IPS-NIHi11 (cell line): ENCODE measurements around the gene SIK3.
A peak's percentile ranks its signal among the peaks of the same experiment; 100 is the strongest.

Experiments
- DNase-seq: peaks from one replicate; pipeline ENCODE4 v3.0.0; 2012; ENCODE audit warnings: mixed read lengths, low spot score

SIK3 gene

DNA sequence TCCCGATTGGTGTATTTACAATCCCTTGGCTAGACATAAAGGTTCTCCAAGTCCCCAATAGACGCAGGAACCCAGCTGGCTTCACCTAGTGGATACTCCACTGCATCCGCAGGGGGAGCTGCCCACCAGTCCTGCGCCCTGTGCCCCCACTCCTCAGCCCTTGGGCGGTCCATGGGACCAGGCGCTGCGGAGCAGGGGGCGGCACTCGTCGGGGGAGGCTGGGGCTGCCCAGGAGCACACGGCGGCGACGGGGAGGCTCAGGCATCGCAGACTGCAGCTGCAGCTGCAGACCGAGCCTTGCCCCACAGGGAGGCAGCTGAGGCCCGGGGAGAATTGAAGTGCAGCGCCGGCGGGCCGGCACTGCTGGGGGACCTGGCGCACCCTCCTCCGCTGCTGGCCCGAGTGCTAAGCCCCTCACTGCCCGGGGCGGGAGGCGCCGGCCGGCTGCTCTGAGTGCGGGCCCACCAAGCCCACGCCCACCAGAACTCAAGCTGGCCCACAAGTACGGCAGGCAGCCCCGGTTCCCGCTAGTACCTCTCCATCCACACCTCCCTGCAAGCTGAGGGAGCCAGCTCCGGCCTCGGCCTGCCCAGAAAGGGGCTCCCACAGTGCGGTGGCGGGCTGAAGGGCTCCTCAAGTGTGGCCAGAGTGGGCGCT is 12.2 kb upstream of the SIK3 start:
- no peak for DNase-seq

DNA sequence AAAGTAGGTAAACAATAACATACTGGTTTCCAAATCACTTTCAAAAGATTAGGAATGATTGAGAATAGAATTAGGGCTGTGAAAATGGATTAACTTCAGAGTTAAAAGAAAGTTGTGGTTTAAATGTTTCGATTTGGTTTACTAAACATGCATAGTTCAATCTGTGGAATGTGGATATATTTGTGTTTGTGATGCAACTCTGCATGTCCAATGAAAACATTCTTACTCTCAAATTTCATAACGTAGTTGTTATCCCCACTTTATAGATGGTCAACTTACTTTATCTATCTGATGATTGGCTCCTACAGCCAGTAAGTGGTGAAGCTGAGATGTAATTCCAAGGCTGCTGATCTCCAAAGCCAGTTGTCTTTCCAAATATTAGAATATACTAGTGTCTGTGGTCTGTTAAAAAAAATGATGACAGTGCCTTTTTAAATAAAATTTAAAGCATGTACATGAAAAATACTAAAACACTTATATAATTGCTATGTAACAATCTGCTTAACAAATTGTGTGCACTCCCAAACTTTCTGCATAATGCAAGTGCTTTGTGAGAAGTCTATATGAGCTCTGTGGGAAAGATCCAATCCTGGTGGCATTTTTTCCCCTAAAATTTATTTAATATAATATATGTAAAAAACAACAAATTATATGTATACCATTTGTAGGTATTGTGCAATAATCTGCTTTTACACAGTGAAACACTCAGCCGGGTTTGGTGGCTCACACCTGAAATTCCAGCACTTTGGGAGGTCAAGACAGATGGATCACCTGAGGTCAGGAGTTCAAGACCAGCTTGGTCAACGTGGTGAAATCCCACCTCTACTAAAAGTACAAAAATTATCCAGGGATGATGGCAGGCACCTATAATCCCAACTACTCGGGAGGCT is 9.7 kb upstream of the SIK3 start:
- no peak for DNase-seq

GRCh38 chr11:117100556-117100955 is 2.3 kb upstream of the SIK3 start:
- no peak for DNase-seq

GRCh38 chr11:117099696-117100095 is 1.5 kb upstream of the SIK3 start:
- DNase-seq: no peak

DNA sequence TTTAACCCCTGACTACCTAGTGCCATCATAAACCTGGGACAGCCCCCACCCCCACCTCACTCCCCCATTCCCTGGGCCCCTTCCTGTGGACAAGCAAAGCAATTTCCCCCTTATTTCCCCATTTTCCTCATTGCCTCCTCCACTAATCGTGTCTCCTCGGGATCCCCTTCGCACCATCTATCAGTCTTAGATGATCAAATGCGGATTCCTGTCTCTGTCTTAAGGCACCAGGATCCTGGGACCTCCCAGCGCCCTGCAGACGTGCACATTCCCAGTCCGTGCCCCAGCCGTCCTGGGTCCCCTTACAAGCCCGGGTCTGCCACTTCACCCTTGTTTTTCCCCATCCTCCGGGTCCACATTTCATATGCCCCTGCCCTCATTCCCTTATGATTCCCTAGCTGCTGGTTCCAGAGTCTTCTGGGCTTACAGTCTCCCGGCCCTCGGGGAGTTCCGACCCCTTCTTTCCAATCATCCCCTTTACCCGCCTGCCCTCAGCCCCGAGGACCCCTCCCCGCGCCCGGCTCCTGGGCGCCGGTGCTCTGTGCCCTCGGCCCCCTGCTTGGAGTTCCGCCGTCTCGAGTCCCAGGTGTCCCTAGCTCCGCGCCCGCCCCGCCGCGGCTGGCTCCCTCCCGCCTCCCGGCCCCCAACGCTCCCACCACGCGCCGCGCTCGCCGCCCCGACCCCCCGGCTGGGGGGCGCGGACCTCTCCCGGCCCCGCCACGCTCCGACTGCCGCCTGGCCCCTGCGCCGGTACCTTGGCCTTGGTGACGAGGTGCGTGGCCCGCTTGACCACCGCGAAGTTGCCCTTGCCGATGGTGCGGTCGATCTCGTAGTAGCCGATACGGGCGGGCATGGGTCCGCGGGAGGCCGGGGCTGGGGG is 599 bp downstream of the SIK3 start:
- DNase-seq: peak; percentile 68

DNA sequence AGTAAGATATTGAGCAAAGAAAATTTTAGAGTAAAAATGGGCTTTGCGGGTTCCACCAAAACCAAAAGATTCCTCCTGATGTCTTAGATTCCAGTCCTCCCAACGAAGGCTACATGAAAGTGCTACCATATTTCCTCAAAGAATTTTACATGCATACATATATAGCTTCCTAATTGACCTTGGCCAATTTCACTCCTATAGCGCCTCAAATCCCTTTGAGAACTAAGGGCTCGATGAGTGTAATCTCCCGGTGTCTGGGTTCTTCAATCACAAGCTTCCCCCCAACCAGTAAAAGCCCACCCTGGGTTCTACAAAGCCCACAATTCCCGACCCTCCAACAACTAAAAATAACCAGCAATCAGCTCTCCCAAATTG is 1.2 kb downstream of the SIK3 start:
- no peak for DNase-seq

GRCh38 chr11:117096201-117096991 is 1.8 kb downstream of the SIK3 start:
- peak; percentile 61 for DNase-seq

GRCh38 chr11:117095284-117096161 is 2.7 kb downstream of the SIK3 start:
- DNase-seq: no peak

GRCh38 chr11:117094776-117095175 is 3.5 kb downstream of the SIK3 start:
- peak; percentile 26 for DNase-seq

DNA sequence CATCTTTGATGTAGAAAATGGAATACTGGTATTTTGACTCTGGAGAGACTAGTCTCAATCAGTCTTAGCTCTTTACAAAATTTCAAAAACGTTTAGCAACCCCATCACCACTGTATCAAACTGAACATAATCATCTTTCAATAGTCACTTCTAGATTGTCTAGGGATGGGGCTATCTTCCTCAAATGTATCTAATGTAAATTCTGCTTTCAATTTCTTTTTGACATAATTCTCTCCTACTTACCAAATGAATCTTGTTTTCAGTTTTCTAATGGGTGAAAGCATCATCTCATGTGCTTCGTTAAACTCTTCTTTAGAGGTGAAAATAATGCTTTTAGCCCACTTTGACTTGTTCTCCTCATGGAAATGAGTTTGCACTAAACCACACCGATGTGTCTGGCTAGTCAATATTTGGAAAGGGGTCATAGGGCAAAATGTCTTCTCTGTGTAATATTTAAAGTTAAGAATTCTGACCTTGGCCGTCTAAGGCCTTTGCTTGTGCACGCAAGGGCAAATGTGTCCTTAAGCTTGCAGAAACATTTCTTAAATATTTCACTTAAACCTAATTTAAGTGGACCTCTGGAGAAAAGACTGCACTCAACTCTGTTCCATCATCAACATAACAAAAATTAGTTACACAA is 5.2 kb downstream of the SIK3 start:
- no peak for DNase-seq

DNA sequence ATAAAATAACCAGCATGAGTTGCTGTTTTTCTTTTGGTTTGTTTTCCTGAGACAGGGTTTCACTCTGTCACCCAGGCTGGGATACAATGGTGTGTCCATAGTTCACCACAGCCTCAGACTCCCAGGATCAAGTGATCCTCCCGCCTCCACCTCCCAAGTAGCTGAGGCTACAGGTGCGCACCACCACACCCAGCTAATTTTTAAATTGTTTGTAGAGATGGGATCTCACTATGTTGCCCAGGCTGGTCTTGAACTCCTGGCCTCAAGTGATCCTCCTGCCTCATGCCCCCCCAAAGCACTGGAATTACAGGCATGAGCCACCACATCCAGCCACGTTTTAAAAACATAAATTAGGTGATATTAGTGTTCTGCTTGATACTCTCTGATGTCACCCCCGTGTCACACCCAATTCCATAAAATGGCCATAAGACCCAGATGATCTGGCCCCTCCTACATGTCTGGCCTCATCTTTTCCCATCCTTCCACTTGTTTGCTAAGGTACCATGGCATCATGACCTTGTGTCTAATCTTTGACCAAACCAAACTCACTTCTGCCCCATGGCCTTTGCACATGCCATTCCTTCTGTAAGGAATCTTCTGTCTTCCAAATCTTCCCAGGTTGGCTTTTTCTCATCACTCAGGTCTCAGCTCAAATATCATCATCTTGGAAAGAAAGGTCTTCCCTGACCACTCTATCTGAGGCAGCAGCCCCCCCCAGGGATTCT is 6.3 kb downstream of the SIK3 start:
- no peak for DNase-seq

GRCh38 chr11:117090111-117090706 is 8.0 kb downstream of the SIK3 start:
- DNase-seq: no peak

DNA sequence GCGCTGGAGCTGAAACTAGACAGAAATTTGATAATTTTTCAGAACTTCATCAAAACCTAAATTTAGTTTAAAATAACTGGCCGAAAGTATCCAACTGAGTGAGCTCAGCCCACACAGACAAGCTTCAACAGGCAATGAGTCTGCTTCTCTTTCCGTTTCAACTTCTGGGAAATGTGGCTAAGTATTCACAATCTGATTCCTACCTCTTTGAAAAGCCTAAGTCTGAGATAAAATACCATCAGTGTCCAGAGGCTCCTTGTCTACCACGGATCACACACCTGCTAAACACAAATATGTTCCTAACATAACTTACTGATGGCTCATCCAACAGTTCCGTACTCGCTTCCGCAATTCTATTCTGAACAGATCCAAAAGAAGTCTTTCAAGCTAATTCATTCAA is 8.5 kb downstream of the SIK3 start:
- no peak for DNase-seq

DNA sequence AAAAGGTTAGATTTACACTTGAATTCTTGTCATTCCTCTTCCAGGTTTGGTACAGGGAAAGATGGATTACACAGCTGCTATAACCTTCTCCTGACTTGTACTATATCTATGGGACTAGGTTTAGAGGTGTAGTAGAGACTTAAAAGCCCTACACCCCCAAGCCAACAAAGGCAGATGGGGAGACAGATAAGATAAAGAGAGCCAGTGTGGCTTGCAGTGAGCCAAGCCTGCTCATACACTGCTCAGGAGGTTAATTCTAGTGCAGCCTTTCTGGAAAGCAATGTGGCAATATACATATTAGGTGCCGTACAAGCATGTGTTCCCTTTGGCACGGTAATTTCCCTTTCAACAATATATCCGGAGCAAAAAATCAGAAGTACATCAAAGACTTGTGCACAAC is 10.8 kb downstream of the SIK3 start:
- no peak for DNase-seq

DNA sequence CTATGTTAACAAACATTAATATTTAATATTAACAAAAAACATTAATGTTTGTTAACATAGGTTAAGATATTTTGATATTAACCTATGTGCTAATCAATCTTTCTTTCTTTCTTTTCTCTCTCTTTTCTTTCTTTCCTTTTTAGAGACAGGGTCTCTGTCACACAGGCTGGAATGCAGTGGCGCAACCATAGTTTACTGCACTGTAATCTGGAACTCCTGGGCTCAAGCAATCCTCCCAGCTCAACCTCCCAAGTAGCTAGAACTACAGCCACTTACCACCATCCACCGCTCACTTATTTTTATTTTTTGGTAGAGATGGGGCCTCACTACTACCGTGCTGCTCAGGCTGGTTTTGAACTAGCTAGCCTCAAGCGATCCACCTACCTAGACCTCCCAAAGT is 13.2 kb downstream of the SIK3 start:
- no peak for DNase-seq

DNA sequence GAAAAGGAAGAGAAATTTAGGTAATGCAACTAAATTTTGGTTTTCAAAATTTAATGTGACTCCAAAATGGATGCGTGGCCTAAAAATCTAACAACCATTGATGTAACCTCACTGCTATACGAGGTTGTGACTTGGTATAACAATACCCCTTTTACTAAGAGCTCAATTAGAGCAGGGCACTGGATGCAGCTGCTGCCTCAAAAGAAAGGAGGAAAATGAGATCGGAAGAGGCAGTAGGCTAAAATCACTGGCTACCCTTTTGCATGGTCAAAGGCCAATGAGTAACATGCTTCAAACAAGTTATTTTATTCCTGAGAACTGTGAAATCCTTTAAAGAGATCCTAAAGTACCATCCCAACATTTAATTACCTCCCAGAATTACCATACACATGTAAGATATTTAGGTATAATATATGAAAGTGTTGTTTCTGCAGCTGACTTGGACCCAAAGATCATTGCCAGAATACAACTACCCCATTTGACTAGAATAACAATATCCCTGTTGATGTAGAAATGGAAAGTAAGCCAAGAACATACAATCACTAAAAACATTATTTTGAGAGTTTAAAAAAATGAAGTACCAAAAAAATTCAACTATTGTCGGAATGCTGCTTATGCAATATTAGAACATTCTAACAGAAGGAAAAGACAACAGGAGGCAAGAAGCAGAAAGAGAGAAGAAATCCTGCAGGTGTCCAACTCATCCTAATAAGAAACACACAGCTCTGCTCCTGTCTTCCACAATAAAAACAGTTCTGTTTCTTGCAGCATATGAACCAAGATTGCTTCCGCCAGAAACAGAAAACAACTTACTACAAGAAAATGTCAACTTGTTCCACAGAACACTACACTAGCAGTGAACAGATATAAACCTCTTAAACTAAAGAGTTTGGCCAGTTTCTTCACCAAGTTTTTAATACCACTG is 15.0 kb downstream of the SIK3 start:
- no peak for DNase-seq

DNA sequence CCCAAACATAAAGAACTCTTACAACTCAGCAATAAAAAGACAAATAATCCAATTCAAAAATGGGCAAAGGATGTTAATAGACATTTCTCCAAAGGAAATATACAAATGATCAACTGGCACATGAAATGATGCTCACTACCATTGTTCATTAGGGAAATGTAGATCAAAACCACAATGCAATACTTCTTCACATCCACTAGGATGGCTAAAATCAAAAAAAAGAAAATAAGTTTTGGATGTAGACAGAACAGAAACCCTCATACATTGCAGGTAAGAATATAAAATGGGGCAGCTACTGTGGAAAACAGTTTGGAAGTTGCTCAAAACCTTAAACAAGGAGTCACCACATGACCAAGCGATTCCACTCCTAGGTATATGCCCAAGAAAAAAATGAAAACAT is 16.3 kb downstream of the SIK3 start:
- no peak for DNase-seq

- no peak for DNase-seq
Measured at GRCh38 chr11:117080370-117080769, 17.9 kb downstream of the SIK3 start.
